T47D (cell line): ENCODE measurements around the gene CD52.

Experiments used
- DNase-seq, 2 experiments: peaks; one replicate each; pipeline versions ENCODE4 v3.0.0 to v3.0.0-alpha.2; 2011 to 2012; ENCODE audit warnings: low read depth in 1 of 2, low spot score in 1 of 2
- JUND ChIP-seq: IDR thresholded peaks from 2 replicates; pipeline ENCODE4 v1.6.1; 2012; ENCODE audit warnings: low read depth
- in situ Hi-C: cut with HindIII; loops from 2 replicates; pipeline ENCODE4 v1.10.0; 2016; ENCODE audit warnings: low sequenced_read_pairs, low pct_unique_long_range_greater_than_20kb

CD52 gene

DNA sequence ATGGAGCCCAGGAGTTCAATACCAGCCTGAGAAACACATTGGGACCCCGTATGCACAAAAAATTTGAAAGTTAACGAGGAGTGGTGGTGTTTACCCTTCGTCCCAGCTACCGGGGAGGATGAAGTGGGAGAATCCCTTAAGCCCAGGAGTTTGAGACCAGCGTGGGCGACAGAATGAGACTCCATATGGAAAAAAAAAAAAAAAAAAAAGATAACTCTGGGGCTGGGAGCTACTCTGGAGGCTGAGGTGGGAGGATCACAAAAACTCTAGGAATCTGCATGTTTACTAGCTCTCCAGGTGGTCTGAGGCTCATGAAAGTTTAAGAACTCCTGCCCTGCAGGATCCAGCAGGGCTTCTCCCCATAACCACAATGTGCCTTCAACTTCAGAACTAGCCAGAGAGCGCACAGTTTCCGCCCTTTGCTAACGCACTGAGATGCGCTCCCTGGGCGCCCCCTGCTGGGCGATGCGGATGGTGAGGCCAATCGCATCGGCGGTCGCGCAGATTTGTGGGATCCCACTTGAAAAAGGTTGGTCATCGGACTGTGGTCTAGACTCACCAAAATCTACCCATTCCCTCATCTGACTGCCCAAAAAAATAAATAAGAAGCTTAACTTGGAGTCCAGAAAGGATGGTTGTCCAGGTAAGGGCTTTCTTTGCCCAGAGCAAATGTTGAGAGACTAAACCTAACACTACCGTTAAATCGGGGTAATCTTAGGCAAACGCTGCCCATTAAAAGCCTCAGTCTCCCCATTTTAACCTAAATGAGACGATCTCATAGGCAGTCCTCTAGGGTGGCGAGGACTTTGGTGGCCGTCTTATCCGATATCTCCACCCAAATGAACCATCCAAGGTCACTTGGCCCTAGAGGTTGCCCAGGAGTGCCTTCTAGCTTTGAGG lies 46.0 kb downstream of the CD52 start:
- in situ Hi-C loops, result no loop called here
- no peak for TF ChIP-seq JUND
- DNase-seq, result peak; percentile 39 to 69

GRCh38 chr1:26364956-26365355 lies 47.2 kb downstream of the CD52 start:
- in situ Hi-C loops, result no loop called here
- no peak for DNase-seq
- TF ChIP-seq JUND, result no peak

- TF ChIP-seq JUND, result no peak
- in situ Hi-C loops, result no loop called here
- DNase-seq, result no peak
Measured at GRCh38 chr1:26367441-26367840, 49.7 kb downstream of the CD52 start.

- no peak for TF ChIP-seq JUND
- in situ Hi-C loops, result no loop called here
- no peak for DNase-seq
Measured at GRCh38 chr1:26368006-26368405, 50.2 kb downstream of the CD52 start.

DNA sequence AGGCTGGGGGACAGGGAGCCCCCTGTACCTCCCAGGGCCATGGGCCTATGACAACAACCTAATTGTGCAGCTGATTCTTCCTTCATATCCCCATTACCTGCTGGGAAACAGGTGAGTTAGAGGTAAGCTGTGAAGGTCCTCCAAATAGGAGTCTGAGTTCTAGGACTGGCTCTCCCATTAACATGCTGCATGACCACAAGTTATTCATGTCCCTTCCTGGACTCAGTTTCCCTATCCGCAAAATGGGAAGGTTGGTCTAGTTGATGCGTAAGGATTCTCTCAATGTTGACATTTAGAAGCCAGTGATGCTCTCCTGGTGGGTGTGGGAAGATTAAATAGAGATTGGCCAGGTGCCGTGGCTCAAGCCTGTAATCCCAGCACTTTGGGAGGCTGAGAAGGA lies 50.7 kb downstream of the CD52 start:
- in situ Hi-C loops, result no loop called here
- DNase-seq, result no peak
- TF ChIP-seq JUND, result no peak
